Mucosa of stomach (tissue), 1 donor: ENCODE results near the gene SLC26A8.
"Not testable (repeated sequence)": the region's sequence is repeated elsewhere in the genome, so short reads cannot be mapped to it uniquely, and the experiment has no call there.

Source experiments
- H3K27me3 ChIP-seq: one replicate; pipeline ENCODE4 v1.7.0; 2013; ENCODE audit warnings: mild to moderate bottlenecking, low read length; ENCODE audit not compliant: control insufficient read depth, insufficient read depth
- H3K36me3 ChIP-seq: one replicate; pipeline ENCODE4 v1.7.0; 2013; ENCODE audit warnings: low read length; ENCODE audit not compliant: control insufficient read depth, insufficient read depth
- H3K4me1 ChIP-seq: one replicate; pipeline ENCODE4 v1.7.0; 2013; ENCODE audit warnings: mild to moderate bottlenecking, low read length; ENCODE audit not compliant: control insufficient read depth, insufficient read depth
- H3K4me3 ChIP-seq: one replicate; pipeline ENCODE4 v1.7.0; 2013; ENCODE audit warnings: low read length
- H3K9ac ChIP-seq: one replicate; pipeline ENCODE4 v1.7.0; 2013; ENCODE audit warnings: mild to moderate bottlenecking, low read length, moderate library complexity
- H3K9me3 ChIP-seq: one replicate; pipeline ENCODE4 v1.7.0; 2013; ENCODE audit warnings: mild to moderate bottlenecking, low read length, moderate library complexity; ENCODE audit not compliant: control insufficient read depth
- donor health status: Pancreatic carcinoma.

Gene SLC26A8

DNA sequence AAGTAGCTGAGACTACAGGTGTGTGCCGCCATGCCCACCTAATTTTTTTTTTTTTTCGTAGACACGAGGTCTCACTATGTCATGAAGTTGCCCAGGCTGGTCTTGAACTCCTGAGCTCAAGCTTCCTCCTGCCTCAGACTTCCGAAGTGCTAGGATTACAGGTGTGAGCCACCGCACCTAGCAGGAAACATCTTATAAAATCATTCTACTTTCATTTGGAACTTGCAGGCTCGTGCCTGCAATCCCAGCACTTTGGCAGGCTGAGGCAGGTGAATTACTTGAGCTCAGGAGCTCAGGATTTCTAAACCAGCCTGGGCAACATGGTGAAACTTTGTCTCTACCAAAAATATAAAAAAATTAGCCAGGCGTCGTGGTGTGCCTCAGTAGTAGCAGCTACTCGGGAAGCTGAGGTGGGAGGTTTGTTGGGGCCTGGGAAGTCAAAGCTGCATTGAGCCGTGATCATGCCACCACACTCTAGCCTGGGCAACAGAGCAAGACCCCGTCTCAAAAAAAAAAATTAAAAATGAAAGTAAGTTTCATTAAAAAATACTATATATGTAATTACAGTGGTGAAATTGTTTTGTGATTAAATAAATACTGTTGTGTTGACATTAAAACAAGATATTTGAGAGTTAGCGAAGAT lies 18.3 kb upstream of the SLC26A8 start:
- H3K36me3 ChIP-seq: no peaks in the 10 kb centered on the region
- peaks cover 22% of the 10 kb centered on the region for H3K4me1 ChIP-seq
- H3K4me3 ChIP-seq: no peak overlapping the region
- H3K9ac ChIP-seq: no peak overlapping the region
- H3K9me3 ChIP-seq: no peaks in the 10 kb centered on the region
- H3K27me3 ChIP-seq: no peaks in the 10 kb centered on the region

DNA sequence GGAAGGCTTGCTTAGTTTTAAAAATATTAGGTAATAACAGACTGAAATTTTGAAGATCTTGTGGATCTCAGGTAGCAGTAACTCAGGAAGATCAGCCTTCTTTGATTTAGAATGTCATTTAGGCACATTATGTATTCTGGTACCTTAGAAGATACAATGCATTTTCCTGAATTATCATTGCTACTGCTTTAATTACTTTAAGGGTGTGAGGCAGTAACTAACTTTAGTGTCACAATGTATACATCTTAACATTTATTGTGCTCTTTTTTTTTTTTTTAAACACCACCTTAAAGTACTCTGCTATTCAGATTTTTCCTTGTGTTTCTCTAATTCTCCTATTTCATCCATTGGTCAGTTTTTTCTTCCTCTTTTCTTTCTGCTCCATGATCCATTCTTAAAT lies 16.5 kb upstream of the SLC26A8 start:
- H3K36me3 ChIP-seq: no peaks in the 10 kb centered on the region
- H3K9ac ChIP-seq: no peak overlapping the region
- H3K4me3 ChIP-seq: no peak overlapping the region
- H3K27me3 ChIP-seq: no peaks in the 10 kb centered on the region
- peaks cover 14% of the 10 kb centered on the region for H3K4me1 ChIP-seq
- H3K9me3 ChIP-seq: no peaks in the 10 kb centered on the region

DNA sequence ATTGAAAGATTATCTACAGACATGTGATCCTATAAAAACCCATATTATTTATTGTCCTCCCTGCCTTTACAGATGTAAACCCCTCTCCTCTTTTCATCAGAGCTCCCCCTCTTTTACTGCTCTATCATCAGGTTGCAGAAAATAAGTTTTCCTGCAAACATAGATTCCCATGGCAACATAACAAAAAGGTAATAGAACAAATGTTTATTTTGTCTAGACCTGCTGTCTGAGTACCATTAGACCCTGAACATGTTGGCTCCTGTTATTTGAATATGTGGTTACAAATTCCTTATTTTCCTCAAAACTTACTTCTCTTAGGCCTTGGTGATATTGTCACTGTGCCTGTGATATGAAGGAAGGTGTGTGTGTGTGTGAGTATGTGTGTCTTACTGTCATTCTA lies 14.7 kb upstream of the SLC26A8 start:
- H3K27me3 ChIP-seq: no peaks in the 10 kb centered on the region
- H3K4me1 ChIP-seq: peaks cover 26% of the 10 kb centered on the region
- no peak overlapping the region for H3K4me3 ChIP-seq
- H3K36me3 ChIP-seq: no peaks in the 10 kb centered on the region
- H3K9ac ChIP-seq: no peak overlapping the region
- H3K9me3 ChIP-seq: no peaks in the 10 kb centered on the region

DNA sequence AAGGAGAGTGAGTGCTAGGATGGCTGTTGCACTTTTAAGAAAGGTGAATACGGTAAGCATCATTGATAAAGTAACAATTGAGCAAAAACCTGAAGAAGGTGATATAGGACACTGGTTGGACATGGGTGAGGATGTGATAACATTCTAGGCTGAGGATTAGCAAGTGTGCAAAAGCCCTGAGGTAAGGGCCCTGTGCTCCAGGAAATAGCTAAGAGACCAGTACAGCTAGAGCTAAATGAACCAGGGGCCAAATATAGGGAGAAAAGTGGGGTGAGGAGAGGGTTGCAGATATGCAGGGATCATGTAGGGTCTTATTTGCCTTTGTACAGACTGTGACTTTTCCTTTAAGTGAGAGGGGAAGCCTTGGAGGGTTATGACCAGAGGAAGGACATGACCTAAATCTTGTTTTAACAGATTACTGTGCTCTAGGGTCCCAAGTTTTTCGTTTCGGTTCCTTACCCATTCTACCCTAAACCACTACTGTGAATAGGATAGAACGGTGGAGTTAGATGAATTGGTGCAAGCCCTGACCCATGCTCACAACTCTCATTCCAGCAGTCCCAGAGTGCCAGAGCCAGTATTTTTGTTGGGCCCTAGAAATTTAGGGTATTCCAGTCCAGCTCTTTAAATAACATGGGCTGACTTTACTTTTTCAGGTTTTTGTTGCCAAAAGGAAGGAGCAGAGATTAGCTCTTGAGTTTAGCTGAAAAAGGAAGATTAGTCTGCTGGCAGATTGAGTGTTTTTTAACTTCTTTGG lies 13.9 kb upstream of the SLC26A8 start:
- Histone ChIP-seq H3K4me3 (no peak overlapping the region), H3K36me3 (no peaks in the 10 kb centered on the region), H3K27me3 (no peaks in the 10 kb centered on the region), H3K9me3 (no peaks in the 10 kb centered on the region), H3K9ac (no peak overlapping the region), H3K4me1 (peaks cover 26% of the 10 kb centered on the region)

DNA sequence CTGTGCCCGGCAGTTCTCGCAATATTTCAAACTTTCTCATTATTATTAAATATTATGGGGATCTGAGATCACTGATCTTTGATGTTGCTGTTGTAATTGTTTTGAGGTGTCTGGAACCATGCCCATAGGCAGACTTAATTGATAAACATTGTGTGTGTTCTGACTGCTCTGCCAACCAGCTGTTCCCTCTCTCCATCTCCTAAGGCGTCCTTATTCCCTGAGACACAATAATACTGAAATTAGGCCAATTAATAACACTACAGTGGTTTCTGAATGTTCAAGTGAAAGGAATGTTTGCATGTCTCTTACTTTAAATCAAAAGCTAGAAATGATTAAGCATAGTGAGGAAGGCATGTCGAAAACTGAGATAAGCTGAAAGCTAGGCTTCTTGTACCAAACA lies 10.8 kb upstream of the SLC26A8 start:
- Histone ChIP-seq H3K9me3 (no peaks in the 10 kb centered on the region), H3K4me1 (peaks cover 40% of the 10 kb centered on the region), H3K36me3 (no peaks in the 10 kb centered on the region), H3K27me3 (no peaks in the 10 kb centered on the region), H3K4me3 (no peak overlapping the region), H3K9ac (no peak overlapping the region)

DNA sequence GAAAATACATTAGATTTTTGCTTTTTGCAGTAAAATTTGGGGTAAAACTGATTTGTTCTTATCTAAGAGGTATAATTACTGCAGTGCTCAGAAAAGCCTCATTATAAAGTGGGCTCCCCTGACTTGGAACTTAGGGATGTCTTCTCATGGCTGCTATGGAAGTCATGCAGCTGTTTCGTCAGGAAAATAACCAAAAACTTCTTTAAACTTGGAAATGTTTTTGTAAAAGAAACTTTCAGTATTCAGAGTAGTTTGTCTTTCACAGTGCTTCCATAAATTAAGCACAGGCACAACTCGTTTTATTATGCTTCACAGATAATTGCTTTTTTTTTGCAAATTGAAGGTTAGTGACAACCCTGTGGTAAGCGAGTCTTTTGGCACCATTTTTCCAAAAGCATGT lies 10.0 kb upstream of the SLC26A8 start:
- no peak overlapping the region for H3K9ac ChIP-seq
- H3K27me3 ChIP-seq: no peaks in the 10 kb centered on the region
- no peaks in the 10 kb centered on the region for H3K9me3 ChIP-seq
- H3K36me3 ChIP-seq: no peaks in the 10 kb centered on the region
- peaks cover 40% of the 10 kb centered on the region for H3K4me1 ChIP-seq
- H3K4me3 ChIP-seq: no peak overlapping the region

DNA sequence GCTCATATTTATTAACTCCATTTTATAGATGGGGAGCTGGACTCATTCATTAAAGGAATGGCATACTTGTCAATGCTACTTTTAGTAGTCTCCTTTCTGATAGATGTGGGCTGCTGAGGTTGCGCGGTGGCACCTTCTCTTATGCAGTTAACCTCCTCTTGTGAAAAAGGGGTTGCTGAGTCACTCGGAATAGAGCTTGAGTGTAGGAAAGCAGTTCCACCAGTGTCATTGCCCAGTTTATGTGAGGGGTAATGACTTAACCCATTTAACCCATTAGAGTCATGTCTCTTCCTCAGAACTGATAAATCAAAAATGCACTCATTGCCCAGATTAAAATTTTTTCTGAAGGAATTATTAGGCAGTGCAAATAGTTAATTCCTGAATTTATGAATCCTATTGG lies 9.5 kb upstream of the SLC26A8 start:
- Histone ChIP-seq H3K4me1 (peaks cover 35% of the 10 kb centered on the region), H3K9ac (no peak overlapping the region), H3K9me3 (no peaks in the 10 kb centered on the region), H3K27me3 (no peaks in the 10 kb centered on the region), H3K36me3 (no peaks in the 10 kb centered on the region), H3K4me3 (no peak overlapping the region)

DNA sequence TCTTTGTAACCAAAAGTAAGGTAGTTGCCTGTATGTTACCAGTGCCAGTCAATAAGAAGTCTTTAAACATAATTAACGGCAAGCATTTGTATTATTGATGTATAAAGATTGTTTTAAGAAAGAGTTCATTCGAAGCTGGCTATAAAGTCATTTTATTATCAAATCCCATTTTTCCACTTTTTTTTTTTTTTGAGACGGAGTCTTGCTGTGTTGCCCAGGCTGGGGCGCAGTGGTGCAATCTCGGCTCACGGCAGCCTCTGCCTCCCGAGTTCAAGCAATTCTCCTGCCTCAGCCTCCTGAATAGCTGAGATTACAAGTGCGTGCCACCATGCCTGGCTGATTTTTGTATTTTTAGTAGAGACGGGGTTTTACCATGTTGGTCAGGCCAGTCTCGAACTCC lies 8.7 kb upstream of the SLC26A8 start:
- H3K9me3 ChIP-seq, H3K27me3 ChIP-seq, H3K9ac ChIP-seq, H3K4me3 ChIP-seq, H3K36me3 ChIP-seq: not testable (repeated sequence)
- peaks cover 30% of the 10 kb centered on the region for H3K4me1 ChIP-seq

DNA sequence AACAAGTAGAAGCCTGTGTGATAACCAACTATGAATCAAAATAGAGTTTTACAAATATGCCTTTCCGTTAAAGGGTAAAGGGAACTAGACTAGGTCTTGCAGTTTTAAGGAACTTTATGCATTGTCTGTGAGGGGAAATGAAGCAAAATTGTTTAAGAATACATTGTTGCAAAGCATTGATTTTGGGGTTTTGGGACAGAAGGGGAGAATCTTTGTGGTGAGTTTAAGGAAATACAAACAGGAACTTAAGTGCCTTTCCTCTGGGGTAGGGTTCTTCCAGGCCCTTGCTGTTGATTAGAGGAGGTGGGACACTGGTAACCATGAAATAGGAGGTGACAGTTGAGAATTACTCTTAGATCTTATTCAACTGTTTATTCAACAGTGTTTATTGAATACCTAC lies 7.8 kb upstream of the SLC26A8 start:
- Histone ChIP-seq H3K4me1 (peaks cover 26% of the 10 kb centered on the region), H3K4me3 (no peak overlapping the region), H3K36me3 (no peaks in the 10 kb centered on the region), H3K9me3 (no peaks in the 10 kb centered on the region), H3K9ac (no peak overlapping the region), H3K27me3 (no peaks in the 10 kb centered on the region)

DNA sequence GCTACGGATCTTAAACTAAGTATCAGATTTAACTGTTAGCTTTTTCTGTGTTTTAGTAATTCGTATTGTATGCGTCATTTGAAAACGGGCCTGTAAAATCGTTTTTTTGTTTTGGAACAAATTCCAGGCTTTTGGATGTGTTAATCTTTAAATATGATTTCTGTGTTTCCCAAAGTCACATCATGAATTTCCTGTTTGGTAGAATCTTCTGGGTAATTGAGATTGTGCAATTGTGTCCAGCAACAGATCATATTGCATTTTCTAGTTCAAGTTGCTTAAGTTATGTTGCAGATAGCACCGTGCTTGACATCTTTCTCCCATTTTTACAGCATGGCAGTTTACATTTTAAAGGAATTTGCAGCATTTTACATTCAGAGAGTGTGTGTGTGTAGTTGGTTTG lies 5.0 kb upstream of the SLC26A8 start:
- H3K27me3 ChIP-seq: peaks cover 6% of the 10 kb centered on the region
- peak overlapping the region; percentile 95 for H3K4me3 ChIP-seq
- peaks cover 21% of the 10 kb centered on the region for H3K4me1 ChIP-seq
- no peaks in the 10 kb centered on the region for H3K9me3 ChIP-seq
- no peaks in the 10 kb centered on the region for H3K36me3 ChIP-seq
- H3K9ac ChIP-seq: peak overlapping the region; percentile 94

DNA sequence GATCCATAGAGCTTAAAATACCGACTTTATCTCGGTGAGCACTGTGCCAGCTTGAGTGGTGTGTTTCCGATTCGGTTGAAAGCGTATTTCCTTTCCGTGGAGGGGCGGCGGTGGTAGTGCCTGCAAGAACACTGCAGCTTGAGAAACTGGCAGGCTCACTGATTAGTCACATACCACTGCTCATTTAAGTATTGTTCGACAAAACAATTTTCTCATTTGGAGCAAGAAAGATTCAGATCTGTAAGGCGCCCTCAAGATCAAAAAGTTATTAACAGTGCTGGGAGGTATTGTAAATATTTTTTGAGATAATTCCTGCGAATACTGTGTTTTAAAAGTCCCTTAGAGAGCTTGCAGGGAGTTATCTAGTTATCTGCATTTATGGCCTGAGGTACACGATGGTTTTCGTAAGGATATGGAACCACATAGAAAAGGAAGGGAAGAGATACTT lies 4.5 kb upstream of the SLC26A8 start:
- H3K9me3 ChIP-seq: no peaks in the 10 kb centered on the region
- H3K4me3 ChIP-seq: peak overlapping the region; percentile 95
- H3K27me3 ChIP-seq: peaks cover 11% of the 10 kb centered on the region
- no peaks in the 10 kb centered on the region for H3K36me3 ChIP-seq
- peak overlapping the region; percentile 94 for H3K9ac ChIP-seq
- peaks cover 21% of the 10 kb centered on the region for H3K4me1 ChIP-seq

DNA sequence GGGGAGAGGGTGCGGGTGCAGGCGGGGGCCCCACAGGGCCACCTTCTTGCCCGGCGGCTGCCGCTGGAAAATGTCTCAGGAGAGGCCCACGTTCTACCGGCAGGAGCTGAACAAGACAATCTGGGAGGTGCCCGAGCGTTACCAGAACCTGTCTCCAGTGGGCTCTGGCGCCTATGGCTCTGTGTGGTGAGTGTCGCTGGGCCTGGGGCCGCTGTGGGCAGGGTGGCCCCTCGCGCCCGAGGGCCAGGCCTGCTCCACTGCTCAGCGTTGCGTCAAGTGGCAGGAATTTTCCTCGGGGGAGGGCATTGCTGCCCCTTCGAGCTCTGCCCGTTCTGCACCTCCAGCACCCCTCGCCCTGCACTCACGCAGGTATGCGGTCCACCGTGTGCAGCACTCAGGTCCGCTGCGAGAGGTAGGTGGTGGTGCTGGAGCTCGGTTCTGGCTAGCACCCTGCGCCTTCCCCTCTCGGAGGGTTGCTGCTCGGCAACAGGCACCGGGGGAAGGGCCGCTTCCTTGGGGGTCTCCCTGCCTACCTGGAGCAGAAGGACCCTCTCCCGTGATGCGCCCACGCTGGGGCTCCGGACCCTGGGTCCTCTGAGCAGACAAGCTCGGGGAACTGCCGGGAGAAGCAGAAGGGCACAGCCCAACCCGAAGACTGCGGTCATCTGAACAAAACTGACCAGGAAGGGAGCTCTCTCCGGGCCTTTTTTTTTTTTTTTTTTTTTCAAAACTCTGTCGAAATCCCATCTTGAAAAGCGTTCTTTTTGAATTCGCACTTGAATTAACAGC lies 3.8 kb upstream of the SLC26A8 start:
- Histone ChIP-seq H3K9me3 (no peaks in the 10 kb centered on the region), H3K4me3 (peak overlapping the region; percentile 95), H3K36me3 (no peaks in the 10 kb centered on the region), H3K4me1 (peaks cover 21% of the 10 kb centered on the region), H3K27me3 (peaks cover 11% of the 10 kb centered on the region), H3K9ac (peak overlapping the region; percentile 94)
